ENCODE data around the gene SNAI3.

Gene SNAI3

GRCh38 chr16:88649195-88649923 lies 36.9 kb downstream of the SNAI3 start:
- no peak for FAIRE-seq

DNA sequence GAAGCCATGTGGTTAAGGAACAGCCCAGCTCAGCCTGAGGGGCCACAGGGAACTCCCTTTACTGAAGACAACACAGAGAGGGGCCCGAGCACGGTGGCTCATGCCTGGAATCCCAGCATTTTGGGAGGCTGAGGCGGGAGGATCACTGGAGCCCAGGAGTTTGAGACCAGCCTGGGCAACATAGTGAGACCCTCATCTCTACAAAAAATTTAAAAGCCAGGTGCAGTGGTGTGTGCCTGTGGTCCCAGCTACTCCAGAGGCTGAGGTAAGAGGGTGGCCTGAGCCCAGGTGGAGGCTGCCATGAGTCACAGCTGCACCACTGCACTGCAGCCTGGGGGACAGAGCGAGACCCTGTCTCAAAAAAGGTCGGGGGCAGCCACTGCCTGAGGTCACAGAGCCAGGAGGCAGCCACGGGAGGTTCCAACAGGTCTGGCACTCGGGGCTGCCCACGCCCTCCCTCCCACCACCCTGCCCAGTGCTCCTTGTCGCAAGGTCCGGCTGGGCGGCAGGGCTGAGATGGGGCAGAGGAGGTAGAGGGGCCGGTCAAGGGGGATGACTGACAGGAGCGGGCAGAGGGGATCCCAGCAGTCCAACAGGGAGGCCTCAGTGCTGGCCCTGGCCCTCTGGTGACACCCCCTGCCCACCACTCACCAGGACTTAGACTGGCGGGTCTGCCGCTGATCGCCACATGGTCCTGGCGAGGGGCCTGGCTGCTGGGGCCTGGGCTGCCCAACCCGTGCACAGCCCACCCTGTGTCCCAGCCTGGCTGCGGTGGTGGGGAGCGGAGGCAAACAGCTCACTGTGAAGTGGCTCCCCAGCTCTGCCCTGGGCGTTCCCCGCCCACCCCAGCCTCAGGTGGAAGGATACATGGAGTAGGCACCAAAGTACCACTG lies 38.9 kb downstream of the SNAI3 start:
- no peak for FAIRE-seq

- FAIRE-seq: no peak
Observed at GRCh38 chr16:88646345-88647034, 39.8 kb downstream of the SNAI3 start.

DNA sequence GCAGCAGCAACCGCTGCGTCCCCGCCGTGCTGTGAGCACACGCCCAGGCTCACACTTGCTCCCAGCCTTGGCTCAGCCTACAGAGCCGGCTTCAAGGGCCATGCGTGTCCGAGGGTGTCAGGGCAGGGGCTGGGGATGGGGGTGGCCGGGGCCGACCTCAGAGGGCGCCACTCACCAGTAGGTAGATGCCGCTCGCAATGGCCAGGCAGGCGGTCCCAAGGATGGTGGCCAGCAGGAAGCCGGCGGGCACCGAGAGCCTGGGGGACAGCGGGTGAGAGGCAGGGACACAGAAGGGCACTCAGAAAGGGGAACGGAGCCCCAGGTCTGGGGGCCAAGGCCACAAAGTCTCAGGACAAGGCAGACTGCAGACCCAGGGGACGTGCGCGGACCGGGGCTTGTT lies 40.4 kb downstream of the SNAI3 start:
- FAIRE-seq: no peak

GRCh38 chr16:88645455-88645854 lies 40.9 kb downstream of the SNAI3 start:
- FAIRE-seq: no peak

GRCh38 chr16:88643644-88643932 lies 42.7 kb downstream of the SNAI3 start:
- no peak for FAIRE-seq

DNA sequence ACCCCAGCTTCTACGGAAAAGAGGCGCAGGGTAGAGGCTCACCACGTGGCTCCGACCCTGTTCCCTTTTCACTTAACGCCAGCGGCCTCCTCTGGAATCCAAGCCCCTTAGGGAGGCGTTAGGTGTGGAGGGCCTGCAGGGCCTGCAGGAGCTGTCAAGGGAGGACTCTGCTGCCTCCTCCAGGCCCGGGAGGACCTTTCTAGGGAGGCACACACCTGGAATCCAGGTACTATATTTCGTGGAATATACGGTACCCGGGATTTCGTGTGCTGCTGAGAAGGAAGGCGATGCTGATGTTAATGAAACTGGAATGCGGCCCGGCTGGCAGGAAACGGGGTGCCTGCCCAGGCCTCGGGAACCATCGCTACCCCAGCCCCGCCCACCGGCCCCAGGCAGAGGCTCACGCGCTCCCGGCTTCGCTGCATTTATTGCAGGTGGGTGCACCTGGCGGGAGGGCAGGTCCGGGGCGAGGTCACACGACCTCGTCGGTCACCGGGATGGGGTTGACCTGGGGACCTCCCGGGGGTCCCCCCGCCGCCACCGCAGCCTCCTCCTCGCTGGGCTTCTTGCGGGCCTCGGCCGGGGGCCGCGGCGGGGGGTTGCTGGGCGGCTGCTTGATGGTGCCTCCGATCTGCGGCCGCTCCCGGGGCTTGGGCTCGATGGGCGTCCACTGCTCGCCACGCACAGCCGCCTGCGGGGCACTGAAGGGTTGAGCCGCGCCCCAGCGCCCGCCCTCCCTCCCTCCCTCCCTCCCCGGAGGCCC lies 43.2 kb downstream of the SNAI3 start:
- FAIRE-seq: no peak

DNA sequence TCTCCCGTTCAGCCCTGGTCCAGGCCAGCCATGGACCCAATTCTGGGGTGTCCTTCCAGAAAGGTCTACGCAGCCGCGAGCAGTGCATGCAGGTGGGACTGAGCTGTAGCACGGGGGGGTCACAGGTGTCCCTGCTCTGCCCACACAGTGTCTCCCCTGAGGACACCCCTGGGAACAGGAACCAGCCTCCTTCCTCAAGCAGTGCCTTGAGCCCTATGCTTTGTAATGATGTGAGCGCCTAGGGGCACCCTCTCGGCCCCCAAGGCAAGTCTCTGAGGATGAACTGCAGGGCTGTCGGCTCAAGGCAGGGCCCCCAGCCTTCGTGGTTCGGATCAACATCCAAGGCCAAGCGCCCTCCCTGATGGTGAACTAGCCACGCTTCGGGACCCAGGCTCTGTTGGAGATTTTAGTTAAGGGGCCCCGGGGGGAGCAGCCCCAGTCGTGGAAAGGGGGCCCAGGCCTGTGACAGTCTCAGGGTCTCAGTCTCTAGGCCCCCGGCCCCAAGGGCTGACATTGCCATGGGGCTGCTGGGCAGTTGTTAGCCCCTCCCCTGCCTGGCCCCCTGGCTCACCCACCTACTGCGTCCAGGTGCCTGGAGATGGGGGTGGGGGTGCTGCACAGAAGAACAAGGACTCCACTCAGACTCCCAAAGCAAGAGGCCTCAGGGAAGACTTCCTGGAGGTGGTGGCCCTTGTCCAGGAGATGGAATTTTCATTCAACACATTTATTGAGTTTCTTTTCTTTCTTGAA lies 45.6 kb downstream of the SNAI3 start:
- no peak for FAIRE-seq

GRCh38 chr16:88640039-88640495 lies 46.2 kb downstream of the SNAI3 start:
- no peak for FAIRE-seq

- no peak for FAIRE-seq
Observed at GRCh38 chr16:88639231-88640038, 46.9 kb downstream of the SNAI3 start.

- FAIRE-seq: no peak
Observed at GRCh38 chr16:88638323-88639230, 47.7 kb downstream of the SNAI3 start, which contains the start of gene IL17C. Gene IL17C (plus strand): TSS chr16:88638572. CDS start chr16:88638642, 70 bp downstream.

DNA sequence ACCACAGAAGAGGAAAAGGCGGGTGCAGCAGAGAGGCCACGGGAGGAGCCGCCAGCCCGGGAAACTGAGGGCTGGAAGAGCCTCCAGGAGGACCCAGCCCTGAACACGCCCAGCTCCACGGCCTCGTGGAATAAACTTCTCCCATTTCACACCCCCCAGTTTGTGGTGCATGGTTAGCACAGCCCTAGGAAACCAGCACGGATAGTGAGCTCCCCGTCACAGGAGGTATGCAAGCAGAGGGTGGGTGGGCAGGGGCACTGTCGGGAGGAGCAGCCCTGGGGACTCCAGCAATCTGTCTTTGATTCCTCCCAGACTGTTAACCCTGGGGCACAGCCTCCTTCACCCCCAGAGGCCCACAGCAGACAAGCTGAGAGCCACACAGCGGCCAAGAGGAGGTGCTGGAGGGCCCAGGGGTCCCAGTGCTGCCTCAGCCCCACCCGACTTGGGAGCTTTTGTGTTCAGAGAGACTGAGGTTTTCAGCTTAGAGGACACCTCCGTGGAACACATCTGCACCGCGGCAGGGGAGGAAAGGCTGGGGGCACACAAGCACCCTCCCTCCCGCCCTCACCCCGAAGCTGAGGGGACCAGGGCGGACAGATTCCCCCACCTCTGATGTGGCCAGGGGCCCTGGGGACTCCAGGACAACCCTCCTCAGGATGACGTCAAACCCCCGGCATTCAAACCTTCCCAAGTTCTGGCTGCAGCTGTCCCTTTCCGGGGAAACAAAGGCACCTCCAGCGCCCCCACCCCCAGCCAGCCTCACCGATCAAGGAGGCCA lies 49.6 kb downstream of the SNAI3 start:
- no peak for FAIRE-seq

DNA sequence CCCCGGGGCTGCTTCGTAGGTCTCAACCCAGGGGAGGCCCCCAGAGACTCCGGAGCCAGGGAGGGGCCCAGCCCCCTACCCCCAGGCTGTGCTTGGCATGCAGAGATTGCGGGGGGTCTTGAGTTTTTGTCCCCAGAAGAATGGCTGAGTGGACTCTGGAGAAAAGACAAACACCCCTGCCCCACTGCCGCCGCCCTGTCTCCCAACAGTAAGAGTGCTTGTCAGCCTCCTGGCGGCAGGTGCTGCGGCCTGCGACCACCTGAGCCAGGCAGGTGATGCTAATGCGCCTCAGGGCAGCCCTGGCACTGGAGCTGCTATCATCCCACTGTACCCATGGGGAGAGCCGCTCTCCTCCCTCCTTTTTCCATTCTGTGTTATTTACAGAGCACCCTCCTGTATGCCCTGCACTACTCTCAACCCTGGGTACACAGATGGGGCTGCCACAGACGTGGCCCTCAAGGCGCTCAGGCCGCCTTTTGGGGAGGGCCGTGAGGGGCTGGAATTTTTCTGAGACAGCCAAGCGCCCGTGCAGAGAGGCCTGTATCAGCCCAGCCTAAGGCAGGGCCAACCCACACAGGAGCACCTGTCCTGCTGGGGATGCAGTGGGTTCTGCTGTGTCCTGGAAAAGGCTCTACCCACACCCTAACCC lies 50.5 kb downstream of the SNAI3 start:
- FAIRE-seq: no peak

DNA sequence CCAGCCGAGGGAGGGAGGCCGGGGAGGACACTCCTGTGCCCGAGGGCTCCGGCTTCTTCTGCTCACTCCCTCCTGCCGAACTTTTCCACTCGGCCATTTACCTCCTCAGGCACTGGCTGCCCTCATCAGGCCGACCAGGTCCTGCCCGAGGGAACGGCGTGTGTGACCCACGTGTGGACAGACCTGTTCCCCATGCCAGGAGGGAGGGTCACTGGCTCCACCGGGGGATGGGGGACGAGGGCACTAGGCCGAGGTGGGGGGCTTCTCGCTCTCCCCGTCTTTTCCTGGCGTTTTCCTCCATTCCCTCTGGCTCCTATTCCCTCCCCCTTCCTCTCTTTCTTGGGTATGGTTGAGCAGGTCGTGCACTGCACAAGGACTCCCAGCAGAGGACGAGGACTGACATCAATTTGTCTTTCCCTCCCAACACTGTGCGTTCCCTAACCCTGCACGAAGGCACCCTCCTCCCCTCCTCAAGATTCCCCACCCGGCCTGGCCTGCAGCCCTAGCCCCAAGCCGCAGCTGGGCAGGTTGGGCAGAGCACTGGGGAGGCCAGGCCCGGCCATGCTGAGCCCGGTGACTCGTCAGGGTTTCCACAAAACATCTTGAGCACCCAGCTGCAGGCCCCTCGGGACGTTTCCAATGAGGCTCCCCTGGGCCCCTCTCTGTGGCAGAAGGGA lies 51.2 kb downstream of the SNAI3 start:
- FAIRE-seq: no peak

DNA sequence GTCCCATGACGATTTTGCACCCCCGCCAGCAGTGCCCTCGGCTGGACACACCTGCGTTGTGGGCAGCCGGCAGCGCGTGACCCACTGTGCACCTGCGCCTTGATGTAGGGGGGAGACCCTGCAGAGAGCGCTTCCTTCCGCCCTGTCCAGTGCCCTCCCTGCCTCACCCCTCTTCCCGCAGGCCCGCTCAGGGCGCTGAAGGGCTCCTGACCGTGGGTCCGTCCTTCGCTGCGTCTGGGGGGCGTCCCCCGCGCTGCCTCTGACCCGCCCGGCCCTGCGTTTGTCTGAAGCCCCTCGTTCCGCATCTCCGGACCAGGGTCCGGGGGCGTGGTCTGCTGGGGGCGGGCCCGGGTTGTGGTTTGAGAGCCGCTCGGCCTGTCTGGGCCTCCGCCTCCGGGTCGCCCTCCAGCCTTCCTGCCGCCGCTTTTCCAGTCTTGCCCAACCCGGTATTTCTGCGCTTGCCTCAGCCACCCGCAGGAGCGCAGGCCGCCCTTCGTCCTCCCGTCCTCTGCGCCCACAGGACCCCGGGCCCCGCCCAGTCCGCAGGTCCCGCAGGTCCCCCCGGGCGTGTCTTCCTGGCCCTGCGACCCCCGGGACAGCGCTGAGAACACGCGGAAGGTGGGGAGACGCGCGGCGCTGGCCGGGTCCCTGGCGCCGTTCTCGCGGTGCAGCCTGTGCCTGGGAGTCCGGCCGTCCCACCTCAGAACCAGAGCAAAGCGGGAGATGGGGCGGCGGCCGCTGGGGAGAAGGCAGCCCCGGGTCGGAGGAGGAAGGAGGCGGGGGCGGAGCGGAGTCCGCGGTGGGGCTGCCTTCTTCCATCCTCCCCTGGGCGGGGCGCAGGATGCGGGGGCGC lies 51.9 kb downstream of the SNAI3 start:
- no peak for FAIRE-seq

DNA sequence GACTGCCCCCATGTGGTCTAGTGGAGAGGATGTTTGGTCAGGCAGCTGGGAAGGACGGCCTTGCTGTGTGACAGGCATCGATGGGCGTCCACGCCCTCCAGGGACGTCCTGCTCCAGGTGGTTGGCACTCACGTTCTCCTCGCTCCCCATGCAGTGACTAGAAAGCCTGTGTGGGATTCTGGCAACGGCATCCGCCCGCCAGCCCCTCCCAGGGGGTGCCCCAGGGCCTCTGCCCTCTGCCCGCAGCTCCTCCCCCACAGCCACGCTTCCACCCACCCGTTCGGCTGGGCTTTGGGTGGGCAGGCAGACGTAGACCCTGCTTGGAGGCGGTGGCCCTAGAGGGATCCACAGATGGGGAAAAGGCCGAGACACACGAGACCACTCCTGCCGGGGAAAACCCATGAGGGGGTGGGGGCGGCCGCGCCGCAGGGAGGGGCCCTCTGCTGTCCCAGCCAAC lies 52.6 kb downstream of the SNAI3 start:
- no peak for FAIRE-seq

GRCh38 chr16:88632587-88632930 lies 53.7 kb downstream of the SNAI3 start:
- FAIRE-seq: no peak

Measured in A204.1 (cell line).